ENCODE measurements around the gene ZNF816.
"Not testable (repeated sequence)": the region's sequence is repeated elsewhere in the genome, so short reads cannot be mapped to it uniquely, and the experiment has no call there.

ZNF816 gene

DNA sequence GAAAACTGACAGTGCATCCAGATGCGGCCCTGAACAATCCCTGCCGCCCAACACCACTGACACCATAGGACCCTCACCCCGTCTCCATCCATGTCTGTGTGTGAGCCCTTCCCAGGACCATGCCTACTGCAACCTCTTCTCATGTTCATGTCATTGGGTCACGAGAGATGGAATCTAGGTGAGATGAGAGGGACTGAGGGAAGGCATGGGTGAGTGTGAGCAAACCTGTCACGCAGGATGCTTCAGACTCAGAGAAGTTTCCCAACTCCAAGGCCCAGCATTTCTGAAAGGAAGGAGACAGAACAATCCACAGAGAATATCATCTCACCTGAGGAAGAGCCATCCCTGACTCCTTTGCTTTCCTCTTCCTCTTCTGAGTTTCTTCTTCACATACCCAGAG is 45.1 kb downstream of the ZNF816 start:
- TF ChIP-seq CTCF (IDR thresholded peaks at IDR 0.05; ENCODE audit: insufficient read depth, low read length, poor library complexity, severe bottlenecking) = no peak
- Histone ChIP-seq H3K36me3 (ENCODE audit: control insufficient read depth, insufficient read depth, low read length) (no peaks in the 10 kb centered on the region; the same call in none of the 2 replicates), H3K27me3 (replicated peaks; ENCODE audit: control insufficient read depth, insufficient read depth, low read length) (no peaks in the 10 kb centered on the region), H3K4me3 (replicated peaks; ENCODE audit: low read depth, low read length) (no peak overlapping the region)
- DNase-seq (ENCODE audit: extremely low read depth, insufficient read length) = no peak

- Histone ChIP-seq H3K4me3 (replicated peaks; ENCODE audit: low read depth, low read length) (no peak overlapping the region), H3K36me3 (ENCODE audit: control insufficient read depth, insufficient read depth, low read length) (no peaks in the 10 kb centered on the region; the same call in none of the 2 replicates), H3K27me3 (replicated peaks; ENCODE audit: control insufficient read depth, insufficient read depth, low read length) (no peaks in the 10 kb centered on the region)
- no peak for TF ChIP-seq CTCF (IDR thresholded peaks at IDR 0.05; ENCODE audit: insufficient read depth, low read length, poor library complexity, severe bottlenecking)
- DNase-seq (ENCODE audit: extremely low read depth, insufficient read length) = no peak
These were observed 52.0 kb downstream of the ZNF816 start for GRCh38 chr19:52910648-52911047.

DNA sequence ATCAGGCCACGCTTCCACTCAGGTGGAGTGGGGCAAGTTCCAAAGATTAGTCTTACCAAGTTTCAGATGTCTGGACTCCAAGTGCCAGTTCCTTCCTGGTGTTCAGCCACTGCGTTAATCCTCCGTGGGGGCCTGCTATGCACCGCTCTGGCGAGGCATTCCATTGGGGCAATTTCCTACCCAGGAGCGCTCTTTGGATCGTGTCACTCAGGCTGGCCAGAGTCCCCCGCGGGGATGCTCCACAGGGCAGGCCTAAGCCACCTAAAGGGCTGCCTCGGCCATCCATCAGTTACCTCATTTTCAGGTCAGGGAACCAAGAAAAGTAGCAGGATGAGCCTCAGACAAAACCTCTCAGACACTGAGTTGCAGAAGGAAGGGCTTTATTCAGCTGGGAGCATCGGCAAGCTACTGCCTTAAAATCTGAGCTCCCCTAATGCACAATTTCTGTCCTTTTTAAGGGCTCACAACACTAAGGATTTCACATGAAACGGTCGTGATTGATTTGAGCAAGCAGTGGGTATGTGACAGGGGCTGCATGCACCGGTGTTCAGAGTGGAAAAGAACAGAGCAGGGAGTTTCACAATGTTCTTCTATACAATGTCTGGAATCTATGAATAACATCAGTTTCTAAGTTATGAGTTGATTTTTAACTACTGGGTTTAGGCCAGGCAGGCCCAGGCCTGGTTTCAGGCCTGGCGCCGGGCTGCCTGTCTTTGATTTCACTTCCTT is 58.5 kb downstream of the ZNF816 start:
- not testable (repeated sequence) for H3K4me3 ChIP-seq (replicated peaks; ENCODE audit: low read depth, low read length); DNase-seq (ENCODE audit: extremely low read depth, insufficient read length); H3K36me3 ChIP-seq (ENCODE audit: control insufficient read depth, insufficient read depth, low read length); H3K27me3 ChIP-seq (replicated peaks; ENCODE audit: control insufficient read depth, insufficient read depth, low read length)

GRCh38 chr19:52901842-52902241 is 60.8 kb downstream of the ZNF816 start:
- H3K27me3 ChIP-seq (replicated peaks; ENCODE audit: control insufficient read depth, insufficient read depth, low read length) = no peaks in the 10 kb centered on the region
- TF ChIP-seq CTCF (IDR thresholded peaks at IDR 0.05; ENCODE audit: insufficient read depth, low read length, poor library complexity, severe bottlenecking) = no peak
- H3K4me3 ChIP-seq (replicated peaks; ENCODE audit: low read depth, low read length) = no peak overlapping the region
- no peak for DNase-seq (ENCODE audit: extremely low read depth, insufficient read length)
- no peaks in the 10 kb centered on the region for H3K36me3 ChIP-seq (ENCODE audit: control insufficient read depth, insufficient read depth, low read length)
